ENCODE data around the gene EPM2A.

The EPM2A gene

DNA sequence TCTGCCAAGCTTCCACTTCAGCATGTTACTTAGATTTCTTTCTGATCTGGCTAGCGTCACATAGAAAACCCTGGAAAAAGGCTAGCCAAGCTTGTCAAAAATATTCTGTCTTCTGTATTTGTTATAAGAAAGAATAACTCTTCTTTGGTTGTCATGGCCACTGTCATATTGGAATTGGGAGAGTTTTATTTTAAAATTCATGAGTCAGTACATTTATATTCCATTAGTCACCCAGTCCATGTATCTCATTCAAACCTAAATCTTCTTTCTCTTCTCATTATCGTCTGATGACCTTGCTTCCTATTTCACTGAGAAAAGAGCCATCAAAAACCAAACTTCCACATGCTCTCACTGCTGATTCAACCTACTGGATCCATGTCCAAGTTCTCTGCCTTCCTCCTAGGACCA, 65.7 kb downstream of the EPM2A start:
- DNase-seq: no peak

DNA sequence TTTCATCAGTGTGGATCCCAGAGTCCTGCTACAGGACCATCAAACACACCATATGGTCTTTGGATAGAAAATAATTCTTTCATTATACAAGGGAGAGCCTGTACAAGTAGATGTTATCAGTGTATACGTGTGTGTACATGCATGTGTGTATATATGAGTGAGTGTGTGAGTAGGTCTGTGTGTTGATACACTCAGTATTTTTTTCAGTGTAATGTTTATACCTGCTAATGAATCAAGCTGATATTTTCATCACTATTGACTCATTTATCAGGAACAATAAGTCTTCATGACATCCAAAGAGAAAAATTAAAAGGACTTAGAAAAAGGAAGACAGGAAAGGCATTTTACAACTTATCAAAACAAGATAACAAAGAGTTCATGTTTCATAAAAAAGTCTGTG, 66.5 kb downstream of the EPM2A start:
- no peak for DNase-seq

DNA sequence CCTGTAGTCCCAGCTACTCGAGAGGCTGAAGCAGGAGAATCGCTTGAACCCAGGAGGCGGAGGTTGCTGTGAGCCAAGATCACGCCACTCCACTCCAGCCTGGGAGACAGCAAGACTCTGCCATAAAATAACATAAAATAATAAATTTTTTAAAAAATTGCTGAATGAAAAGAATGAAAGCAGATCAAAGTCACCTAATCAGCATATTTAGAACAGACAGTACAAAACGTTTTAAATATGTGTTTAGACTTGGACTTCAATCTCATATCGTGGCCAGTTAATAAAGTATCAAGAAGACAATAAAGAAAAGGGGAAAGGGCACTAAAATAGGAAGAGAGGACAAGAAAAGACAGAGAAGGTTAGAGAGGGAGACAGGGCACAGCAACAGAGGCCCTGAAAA, 74.6 kb downstream of the EPM2A start:
- DNase-seq: no peak

DNA sequence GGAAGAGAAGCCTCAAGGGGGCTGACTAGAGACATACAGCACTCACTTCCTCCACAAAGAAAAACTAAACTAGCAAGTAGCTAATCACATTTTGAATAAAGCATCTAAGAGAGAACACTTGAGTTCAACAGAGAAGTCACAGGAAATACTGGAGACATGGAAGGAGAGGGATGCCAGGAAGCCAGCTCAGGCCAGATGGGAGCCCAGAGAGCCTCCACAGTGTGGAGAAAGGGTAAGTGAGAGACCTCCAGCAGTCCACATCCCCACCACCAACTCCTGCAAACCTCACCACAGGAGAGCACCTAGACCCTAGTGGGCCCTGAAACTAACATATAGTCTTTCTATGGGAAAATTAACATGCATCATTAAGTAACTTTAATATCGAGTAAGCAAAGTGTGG, 79.2 kb downstream of the EPM2A start:
- no peak for DNase-seq

DNA sequence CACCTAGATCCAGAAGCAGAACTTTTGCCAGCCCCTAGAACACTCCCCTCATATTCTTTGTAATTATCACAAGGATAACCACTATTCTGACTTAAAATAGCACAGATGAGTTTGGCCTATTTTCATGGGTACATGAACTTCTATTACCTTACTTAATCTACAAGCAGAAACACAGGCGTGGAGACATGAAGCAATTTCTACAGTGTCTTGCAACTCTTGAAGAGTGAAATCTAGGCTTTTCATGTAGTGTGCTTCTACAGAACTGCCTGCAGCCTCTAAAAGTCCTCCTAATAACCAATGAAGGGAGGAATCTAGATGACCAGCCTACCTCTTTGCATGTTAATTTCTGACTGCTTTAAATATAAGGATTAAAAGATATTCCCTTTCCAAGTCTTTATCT, 82.7 kb downstream of the EPM2A start:
- no peak for DNase-seq

DNA sequence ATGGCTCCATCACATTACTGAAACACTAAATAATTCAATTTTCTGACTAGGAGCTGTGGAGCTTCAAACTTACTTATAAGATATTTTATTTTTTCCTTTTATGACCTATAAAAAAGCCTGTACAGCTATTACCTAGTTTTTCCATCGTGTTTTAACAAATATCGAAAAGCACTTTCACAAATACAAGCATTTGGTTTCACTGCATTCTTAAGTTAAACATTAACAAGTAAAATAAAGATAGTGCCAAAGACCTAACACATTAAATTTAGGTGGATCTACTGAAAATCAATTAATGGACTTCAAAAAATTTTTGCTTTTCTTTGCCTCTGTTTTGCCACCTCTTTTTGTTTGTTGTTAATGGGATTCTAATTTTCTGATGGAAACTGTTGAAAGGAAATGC, 83.3 kb downstream of the EPM2A start:
- DNase-seq: no peak

DNA sequence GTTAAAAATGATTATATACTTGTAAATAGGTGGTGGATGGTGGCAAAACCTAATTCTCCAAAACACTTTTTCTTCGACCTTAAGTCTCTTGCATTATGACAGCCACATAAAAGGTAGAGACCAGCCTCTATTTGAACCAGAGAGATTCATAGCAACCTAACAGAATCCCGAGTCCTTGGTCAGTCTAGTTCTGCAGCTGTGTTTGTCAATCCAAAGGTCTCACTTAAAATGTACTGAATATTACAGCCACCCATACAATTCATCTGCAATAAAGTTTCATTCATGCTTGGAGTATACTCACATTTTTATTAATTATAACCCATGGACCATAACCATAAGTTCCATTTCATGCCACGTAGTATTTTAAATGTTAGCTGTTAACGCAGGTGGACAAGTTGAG, 87.2 kb downstream of the EPM2A start:
- no peak for DNase-seq

DNA sequence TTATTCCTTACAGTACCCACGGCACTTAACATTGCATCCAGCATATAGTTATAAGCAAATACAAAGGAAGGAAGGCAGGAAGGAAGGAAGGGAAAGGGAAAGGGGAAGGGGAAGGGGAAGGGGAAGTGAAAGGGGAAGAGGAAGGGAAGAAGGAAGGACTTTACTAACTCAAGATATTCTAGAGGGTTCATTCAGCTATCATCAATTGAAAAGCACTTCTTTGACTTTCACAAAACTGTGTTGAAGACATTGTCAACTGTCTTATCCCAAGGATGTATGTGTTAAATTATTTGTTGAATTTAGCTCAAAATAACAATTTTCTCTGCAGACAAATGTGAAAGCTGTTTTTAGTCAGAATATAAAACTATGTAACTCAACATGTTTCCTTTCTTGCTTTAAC, 87.7 kb downstream of the EPM2A start:
- no peak for DNase-seq

DNA sequence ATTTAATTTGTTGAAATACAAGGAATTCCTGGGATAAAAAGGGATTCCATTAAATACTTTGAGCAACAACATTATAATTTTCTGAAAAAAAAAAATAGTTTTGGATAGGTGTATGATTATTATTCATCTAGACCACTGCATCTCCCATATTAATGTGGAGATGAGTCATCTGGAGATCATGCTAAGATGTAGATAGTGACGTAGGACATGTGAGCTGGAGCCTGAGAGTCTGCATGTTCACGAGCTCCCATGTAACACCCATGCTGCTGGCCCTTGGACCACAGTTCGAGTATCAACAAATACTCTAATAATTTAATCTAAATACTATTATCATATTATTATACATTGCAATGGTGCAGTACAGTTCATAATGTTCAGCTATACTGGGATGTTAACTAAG, 91.6 kb downstream of the EPM2A start:
- no peak for DNase-seq

DNA sequence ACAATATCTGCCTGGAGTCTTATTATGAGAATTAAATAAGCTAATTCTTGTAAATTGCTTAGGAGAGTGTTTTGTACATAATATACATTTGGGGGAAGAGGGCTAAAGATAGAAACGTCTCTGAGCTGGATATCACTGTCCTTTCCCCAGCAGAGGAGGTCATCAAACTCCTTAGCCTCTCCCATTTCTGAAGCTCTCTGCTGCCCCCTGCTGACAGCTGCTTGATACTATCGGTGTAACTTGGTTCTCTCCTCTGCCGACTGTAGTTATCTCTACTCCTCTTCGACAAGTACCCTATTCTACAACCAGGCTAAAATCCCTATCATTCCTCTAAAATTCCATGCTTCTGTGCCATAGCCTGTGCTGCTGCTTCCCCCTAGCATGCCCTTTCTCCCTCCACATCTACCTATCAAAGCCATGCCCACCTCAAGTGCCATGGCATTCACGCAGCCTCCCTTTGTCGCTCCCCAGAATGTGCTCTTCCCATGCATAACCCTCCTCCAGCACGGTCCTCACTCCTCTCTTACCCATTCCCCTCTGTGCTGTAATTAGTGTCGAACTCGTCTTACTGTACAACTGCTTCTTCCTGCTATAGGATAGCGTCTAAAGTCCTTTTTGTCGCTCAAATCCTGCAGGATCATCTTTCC, 101.2 kb downstream of the EPM2A start:
- peak; percentile 65 to 67 for DNase-seq

DNA sequence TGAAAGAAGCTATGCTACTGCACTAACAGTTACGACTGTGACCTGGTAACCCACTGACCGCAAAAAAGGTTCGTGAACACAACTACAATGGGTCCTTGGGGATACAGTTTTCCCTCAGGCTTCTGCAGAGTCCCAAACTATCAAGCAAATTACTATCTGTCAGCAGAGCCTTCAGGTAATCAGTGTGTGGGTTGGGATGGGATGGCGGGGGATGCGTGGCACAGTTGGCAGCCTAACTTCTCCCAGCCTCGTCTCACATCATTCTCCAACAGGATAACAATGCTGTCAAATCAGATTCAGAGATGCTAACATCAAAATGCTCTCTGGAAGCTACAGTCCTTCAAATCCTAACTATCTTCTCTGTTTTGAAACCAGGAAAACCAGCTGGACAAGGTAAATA, 102.3 kb downstream of the EPM2A start:
- no peak for DNase-seq

DNA sequence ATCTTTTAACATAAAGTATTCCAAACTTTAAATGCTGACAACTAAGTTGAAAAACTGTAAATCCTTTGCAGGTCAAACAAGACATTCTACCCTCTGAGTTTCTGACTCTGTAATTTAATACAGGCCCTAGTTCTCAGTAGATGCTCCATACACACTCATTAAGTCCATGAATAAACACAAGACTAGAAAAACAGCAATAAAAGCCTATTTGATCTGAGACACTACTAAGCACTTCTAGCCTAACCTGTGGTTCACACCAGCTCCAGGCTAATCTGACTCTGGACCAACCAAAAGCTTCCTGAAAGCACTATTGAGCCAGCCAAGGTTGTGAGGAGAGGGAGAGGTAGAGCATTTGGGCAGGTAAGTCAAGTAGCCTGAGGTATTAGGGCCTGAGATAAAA, 103.9 kb downstream of the EPM2A start:
- DNase-seq: no peak

DNA sequence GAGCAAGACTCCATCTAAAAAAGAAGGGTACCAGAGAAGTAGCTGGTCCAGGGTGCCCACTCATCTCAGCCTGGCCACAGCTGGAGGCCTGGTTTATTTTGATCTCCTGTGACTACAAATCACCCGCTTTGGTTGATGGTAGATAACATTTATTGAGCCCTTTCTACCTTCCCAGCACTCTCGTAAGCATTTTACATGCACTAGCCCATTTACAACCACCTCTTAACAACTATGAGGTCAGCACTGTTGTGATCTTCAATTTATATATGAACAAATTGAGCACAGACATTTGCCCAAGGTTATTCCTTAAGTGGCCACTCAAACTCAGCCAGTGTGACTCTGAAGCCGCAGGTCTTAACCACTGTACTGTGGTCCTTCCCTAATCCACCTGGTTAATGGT, 104.7 kb downstream of the EPM2A start:
- DNase-seq: no peak

DNA sequence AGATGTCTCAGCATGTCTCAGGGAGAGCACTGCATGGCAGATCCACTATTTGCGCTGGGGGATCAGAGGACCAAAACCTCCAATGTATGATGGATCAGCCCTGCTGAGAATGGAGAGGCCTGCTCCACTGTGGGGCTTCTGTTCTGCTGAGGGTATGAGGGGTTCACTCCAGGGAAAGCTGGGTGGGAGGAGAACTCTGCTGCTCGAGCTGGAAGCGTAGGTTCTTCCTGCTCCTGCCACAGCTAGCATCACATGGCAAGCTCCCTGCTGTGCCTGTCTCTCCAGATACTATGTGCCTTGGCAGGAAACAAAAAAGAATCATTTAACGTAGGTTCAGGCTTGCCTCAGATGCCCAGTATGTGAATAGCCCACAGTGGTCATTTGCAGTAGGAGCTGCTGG, 105.8 kb downstream of the EPM2A start:
- no peak for DNase-seq

DNA sequence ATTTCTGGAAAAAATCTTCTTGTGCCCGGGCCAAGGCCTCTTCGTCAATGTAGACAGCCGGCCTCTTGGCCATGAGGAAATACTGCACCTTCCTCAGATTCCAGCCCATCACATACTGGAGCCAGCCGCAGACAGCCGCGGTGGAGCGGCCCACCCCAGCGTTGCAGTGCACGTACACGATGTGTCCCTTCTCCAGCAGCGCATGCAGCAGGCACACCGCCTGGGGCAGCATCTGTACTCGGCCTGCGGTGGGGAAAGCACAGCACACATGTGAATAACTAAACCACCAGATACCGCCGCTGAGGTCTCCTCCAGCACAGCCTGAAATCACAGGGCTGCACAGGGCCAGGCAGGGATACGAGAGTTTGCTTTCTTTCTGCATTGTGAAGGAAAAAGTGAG, 107.9 kb downstream of the EPM2A start:
- no peak for DNase-seq

DNA sequence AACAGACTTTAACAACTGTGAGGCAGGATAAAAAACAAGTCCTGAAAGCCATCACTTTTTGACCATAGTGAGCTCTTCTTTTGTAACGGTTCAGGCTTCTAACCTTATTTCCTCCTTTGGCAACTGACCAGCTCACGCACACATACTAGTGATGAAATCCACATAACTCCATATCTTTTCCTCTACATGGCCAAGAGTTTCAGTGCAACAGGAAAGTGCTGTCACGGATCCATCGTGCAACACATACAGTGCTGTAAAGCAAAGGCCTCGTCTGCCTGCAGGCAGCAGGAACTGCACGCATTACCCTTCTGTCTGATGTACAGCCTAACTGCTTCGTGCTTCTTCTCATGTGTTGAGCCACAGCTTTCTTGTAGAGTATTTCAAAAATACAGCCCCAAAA, 108.5 kb downstream of the EPM2A start:
- DNase-seq: no peak

DNA sequence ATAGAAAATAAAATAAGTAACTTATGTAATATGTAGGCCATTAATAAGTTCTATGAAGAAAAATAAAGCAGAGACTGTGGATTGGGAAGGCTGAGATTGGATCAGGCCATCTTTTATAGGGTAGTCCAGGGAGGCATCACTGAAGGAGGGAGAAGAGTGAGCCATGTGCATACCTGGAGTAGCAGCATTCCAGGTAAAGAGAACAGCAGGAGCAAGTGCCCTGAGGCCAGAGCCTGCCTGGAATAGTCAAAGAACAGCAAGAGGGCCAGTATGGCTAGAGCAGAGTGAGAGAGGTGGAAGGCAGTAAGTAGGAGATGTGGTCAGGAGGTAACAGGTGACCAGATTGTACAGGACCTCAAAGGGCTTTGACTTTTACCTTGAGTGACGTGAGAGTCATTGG, 112.1 kb downstream of the EPM2A start:
- no peak for DNase-seq

DNA sequence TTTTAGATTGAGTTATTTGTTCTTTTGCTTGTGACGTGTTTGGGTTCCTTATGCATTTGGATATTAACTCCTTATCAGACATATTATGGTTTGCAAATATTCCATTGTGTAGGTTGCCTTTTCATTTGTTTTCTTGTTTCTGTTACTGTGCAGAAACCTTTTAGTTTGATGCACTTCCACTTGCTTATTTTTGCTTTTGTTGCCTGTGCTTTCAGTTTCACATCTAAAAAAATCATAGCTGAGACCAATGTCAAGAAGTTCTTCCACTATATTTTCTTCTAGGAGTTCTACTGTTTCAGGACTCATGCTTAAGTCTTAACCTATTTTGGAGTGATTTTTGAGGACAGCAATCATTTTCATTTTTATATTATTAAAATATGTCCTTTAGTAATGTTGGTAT, 113.5 kb downstream of the EPM2A start:
- DNase-seq: no peak

DNA sequence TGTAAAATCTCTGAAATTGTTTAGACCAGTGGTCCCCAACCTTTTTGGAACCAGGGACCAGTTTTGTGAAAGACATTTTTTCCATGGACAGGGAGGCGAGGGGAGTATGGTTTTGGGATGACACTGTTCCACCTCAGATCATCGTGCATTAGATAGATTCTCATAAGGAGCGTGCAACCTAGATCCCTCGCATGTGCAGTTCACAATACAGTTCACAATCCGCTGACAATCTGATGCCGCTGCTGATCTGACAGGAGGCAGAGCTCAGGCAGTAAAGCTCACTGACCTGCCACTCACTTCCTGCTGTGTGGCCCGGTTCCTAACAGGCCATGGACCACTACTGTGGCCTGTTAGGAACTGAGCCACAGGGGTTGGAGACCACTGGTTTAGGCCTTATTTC, 115.2 kb downstream of the EPM2A start:
- DNase-seq: no peak

DNA sequence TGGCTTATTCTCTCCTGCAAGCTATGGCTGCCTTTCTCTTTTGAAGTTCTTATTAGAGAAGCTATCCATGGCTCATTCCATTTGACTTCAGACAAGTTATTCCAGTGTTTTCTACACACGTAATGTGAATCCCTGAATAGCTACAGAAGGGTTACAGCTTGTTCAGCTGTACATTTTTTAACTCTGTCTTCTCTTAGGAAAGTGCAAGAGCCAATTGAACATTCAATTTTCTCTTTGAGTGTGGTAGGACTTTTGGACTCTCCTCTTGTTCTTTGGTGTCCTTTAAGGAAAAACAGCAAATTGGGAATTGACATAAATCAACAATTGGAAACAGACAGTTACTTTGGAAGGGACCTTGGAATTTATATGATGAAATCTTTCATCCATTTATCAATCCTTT, 125.8 kb downstream of the EPM2A start:
- no peak for DNase-seq

DNA sequence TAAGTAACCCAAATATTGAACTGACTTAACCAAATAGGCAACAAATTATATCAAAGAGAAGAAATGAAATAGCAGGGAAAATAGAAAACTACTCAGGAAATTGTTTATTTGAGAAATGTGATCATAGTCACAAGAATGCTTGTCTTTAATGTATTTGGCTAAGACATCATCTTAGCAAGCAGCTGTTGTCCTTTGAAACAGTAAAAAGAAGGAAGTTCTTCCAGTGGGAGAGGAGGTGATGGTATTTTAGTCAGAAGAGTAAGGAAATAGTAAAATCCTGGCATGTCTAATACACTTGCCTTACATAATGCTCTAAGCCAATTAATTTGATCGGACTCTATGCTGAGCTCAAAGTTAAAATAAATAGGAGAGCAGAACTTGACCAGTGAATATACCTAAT, 126.5 kb downstream of the EPM2A start:
- no peak for DNase-seq

DNA sequence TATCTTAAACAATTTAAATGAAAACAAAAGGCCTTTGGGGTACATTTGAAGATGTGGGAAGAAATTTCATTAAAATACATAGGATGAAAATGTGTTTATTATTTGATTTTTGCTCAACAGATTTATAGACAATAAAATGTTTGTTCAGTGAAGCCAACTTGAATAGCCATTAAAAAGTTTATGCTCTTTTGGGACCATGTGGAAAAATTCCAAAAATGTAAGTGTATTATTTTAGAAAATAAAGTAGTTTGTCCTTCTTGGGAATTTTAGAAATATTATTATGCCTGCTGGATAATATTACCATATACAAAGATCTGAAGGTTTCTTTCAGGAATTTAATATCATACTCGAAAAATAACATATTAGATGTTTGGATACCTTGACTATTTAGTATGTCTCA, 131.3 kb downstream of the EPM2A start:
- no peak for DNase-seq

DNA sequence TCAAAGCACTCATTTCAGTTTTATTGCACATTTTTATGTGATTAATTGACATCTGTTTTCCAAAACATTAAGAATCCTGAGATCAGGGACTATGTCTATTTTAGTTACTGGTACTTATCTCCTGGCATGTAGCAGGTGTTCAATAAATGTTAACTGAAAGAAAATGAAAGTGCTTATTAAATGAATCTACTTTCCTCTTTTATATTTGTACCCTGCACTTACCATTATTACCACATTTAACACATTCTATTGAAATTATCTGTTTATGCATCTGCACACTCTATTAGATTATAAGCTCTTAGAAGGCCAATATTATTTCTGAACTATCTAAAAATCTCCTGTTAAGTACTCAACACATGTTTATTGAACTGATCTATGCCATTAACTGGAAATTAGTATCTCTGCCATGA, 131.9 kb downstream of the EPM2A start:
- DNase-seq: no peak

DNA sequence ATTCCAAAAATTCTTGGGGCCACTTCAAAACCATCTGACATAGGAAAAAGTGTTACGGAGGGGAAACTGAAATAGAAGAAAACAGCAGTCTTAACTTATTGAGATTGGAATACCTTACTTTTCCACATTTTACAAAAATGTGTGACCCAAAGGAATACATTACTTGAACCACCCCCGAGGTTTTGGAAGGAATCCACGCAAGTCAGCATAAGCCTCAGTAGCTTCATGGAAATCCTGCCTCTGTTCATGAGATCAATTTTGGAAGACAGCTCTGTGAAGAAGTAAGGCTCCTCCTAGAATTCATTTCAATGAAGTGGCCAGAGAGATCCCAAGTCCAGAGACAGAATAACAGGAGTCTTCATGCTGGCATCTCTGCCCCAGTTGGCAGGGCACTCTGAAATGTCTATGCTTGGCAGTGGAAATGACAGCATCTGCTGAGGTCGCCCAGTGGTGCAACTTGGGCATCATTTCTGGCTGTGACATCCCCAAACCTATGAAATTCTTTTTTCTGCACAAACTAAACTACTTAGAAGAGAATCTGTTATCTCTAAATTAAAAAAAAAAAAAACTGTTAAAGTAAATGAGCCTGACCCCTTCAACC, 132.5 kb downstream of the EPM2A start:
- DNase-seq: no peak

DNA sequence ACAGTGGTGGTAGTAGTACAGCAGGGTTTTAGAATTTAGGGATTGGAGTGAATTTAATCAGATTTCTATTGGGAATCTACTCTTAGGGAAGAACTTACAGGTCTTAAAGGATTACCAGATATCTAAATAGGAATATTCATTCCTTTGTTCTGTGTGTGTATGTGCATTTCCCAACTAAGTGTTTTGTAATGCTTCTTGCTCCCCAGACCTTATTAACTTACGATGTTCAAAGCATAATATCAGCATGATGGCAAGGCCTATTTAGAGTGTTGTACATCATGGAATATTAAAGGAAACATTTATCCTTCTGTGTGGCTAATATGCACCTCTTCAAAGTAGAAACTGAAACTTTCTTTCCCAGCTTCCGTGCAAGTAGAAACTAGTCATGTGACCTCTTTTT, 133.9 kb downstream of the EPM2A start:
- DNase-seq: no peak
